Esophagus squamous epithelium (tissue), 5 donors: ENCODE results near the gene PRSS3. TPM values are rescaled to one million over a fixed set of nuclear protein-coding genes. Genes with fewer than 3 reads are reported as not detected.

Experiments used
- DNase-seq: peaks from one replicate; lab custom pipeline; 2025; lab: John Stamatoyannopoulos, UW
- H3K27ac ChIP-seq, 4 donors: fragments of 200-600 bp; sonication (generic); one replicate each; pipeline ENCODE4 v1.5.1; 2016 to 2019; ENCODE audit warnings: mild to moderate bottlenecking in 1 of 4
- H3K27me3 ChIP-seq, 4 donors: fragments of 200-600 bp; sonication (generic); 1 replicate in 3 of 4; 2 replicates in 1 of 4; pipeline versions ENCODE4 v1.5.1 to v1.6.0; 2017 to 2021; ENCODE audit warnings: antibody characterized with exemption in 1 of 4
- H3K36me3 ChIP-seq, 3 donors: fragments of 200-600 bp; sonication (generic); one replicate each; pipeline ENCODE4 v1.5.1; 2016 to 2019
- H3K4me1 ChIP-seq, 3 donors: fragments of 200-600 bp; sonication (generic); one replicate each; pipeline ENCODE4 v1.5.1; 2017 to 2019
- H3K4me3 ChIP-seq, 4 donors: fragments of 200-600 bp; sonication (generic); 1 replicate in 3 of 4; 2 replicates in 1 of 4; pipeline ENCODE4 v1.5.1; 2016 to 2019; ENCODE audit warnings: mild to moderate bottlenecking in 2 of 4, moderate library complexity in 1 of 4
- H3K9me3 ChIP-seq, 3 donors: fragments of 200-600 bp; sonication (generic); one replicate each; pipeline ENCODE4 v1.5.1; 2016 to 2019
- CTCF ChIP-seq, 6 experiments: fragments of 450-650 bp in 4 of 6; fragments of 200-600 bp in 2 of 6; sonication (generic) in 2 of 6; IDR thresholded peaks; one replicate each; pipeline ENCODE4 v1.5.1; 2016 to 2019; ENCODE audit warnings: antibody characterized with exemption in 6 of 6, mild to moderate bottlenecking in 4 of 6, moderate library complexity in 4 of 6
- POLR2A ChIP-seq, 4 donors: fragments of 450-650 bp; IDR thresholded peaks; one replicate each; pipeline ENCODE4 v1.6.1; 2017; ENCODE audit warnings: antibody characterized with exemption in 4 of 4, mild to moderate bottlenecking in 4 of 4, moderate library complexity in 3 of 4
- WGBS, 2 donors: methylation state at CpG; one replicate each; pipeline ENCODE4 v1.1.5; 2018; 5-methylcytosine and 5-hydroxymethylcytosine counted together
- intact Hi-C: fragments of 100-400 bp; cut with DNase I; formaldehyde crosslinking; loops from one replicate; pipeline ENCODE4 v1.15.0; 2022
- total RNA-seq, 4 donors: library from RNA; depleted of rRNA; stranded (reverse); fragments of >200 nt; gene quantifications; one replicate each; pipeline ENCODE4 v1.1.0, GENCODE V29; 2016
- donor health status: DM: yes; HTN: yes; CAD: no.

The PRSS3 gene
- total RNA-seq, 4 donors from 2014 or later: 39.5 to 204 (median 56.5) TPM

GRCh38 chr9:33809506-33809905 is 14.1 kb downstream of the PRSS3 start:
- no peak overlapping the region for H3K4me3 ChIP-seq
- no peaks in the 10 kb centered on the region for H3K27me3 ChIP-seq
- H3K27ac ChIP-seq: no peak overlapping the region
- no peaks in the 10 kb centered on the region for H3K9me3 ChIP-seq
- intact Hi-C loops: no loop called here
- no peaks in the 10 kb centered on the region for H3K36me3 ChIP-seq
- H3K4me1 ChIP-seq: peaks cover 4 to 22% (median 13%) of the 10 kb centered on the region in 3 donors
- no peak for TF ChIP-seq CTCF (IDR thresholded peaks at IDR 0.05)
- WGBS, 2 donors: 90 to 95% methylated on average over 1 of the region's 1 CpG
- DNase-seq: no peak

DNA sequence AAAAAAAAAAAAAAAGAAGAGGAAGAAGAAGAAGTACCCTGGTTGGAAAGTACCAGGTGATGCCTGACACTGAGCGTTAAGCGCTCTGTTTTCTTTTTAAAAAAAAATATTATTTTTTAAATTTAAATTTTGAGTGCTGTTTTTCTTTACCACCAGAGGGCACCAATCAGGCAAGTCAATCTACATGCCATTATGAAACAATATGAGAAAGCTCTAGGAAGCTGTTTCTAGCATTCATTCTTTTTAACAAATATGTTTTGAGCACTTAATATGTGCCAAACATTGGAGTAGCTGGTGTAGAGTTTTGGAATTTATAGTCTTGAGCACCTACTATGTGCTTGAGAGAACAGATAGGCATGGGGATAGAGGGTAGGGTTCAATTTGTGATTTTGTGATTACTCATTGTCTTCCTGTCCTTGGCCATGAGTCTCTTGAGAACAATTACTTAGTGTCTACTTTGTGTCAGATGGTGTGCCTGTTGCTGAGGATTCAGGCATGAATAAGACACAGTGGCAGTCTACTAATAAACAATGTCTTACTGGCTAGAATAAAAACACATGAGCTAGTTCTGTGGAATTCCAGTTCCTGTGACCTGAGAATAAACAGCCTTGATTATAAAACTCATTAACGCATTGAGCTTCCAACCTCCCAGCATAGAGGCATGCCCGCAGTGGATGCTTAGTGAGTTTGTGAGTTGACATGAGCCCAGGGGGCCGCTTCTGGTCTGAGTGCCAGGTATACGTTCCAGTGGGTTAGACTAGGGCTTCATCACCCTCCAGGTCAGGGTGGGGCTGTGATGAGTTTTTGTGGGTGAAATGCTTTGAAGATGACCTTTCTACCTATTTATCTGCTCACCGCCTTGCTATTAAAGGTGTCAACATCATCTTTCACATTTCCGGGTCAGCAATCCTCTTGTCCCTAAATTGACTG is 18.6 kb downstream of the PRSS3 start:
- Histone ChIP-seq H3K9me3 (no peaks in the 10 kb centered on the region), H3K27me3 (no peaks in the 10 kb centered on the region), H3K27ac (peak overlapping the region; percentile 40 to 100 (median 98)), H3K4me1 (peaks cover 19 to 43% (median 31%) of the 10 kb centered on the region in 3 donors), H3K4me3 (no peak overlapping the region), H3K36me3 (no peaks in the 10 kb centered on the region)
- intact Hi-C loops: no loop called here
- DNase-seq: no peak
- 49 to 53% methylated on average over 4 to 8 of the region's 8 CpGs for WGBS, 2 donors
- TF ChIP-seq POLR2A (IDR thresholded peaks at IDR 0.05) (no peak), CTCF (IDR thresholded peaks at IDR 0.05) (peak; percentile 30 to 82 (median 71))

DNA sequence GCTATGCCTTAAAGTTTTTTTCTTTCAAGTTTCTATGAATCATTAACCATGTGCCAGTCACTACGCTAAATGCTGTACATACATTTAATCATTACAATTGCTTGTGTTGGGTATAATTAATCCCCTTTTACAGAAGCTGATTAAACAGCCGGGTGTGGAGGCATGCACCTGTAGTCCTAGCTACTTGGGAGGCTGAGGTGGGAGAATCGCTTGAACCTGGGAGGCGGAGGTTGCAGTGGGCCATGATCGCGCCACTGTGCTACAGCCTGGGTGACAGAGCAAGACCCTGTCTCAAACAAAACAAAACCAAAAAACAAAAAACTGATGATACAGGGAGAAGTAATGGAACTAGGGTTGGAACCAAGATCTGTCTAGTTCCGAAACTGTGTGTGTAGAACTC is 20.4 kb downstream of the PRSS3 start:
- TF ChIP-seq CTCF (IDR thresholded peaks at IDR 0.05) (no peak), POLR2A (IDR thresholded peaks at IDR 0.05) (no peak)
- Histone ChIP-seq H3K4me1 (peaks cover 26 to 61% (median 41%) of the 10 kb centered on the region in 3 donors), H3K27ac (peak overlapping the region; percentile 96 to 100 (median 98)), H3K4me3 (peak overlapping the region in 2 of 4 donors; percentile 94 to 95), H3K9me3 (no peaks in the 10 kb centered on the region), H3K36me3 (no peaks in the 10 kb centered on the region), H3K27me3 (no peaks in the 10 kb centered on the region)
- no peak for DNase-seq
- intact Hi-C loops: no loop called here
- WGBS, 2 donors: 86 to 95% methylated on average over 6 to 7 of the region's 7 CpGs

DNA sequence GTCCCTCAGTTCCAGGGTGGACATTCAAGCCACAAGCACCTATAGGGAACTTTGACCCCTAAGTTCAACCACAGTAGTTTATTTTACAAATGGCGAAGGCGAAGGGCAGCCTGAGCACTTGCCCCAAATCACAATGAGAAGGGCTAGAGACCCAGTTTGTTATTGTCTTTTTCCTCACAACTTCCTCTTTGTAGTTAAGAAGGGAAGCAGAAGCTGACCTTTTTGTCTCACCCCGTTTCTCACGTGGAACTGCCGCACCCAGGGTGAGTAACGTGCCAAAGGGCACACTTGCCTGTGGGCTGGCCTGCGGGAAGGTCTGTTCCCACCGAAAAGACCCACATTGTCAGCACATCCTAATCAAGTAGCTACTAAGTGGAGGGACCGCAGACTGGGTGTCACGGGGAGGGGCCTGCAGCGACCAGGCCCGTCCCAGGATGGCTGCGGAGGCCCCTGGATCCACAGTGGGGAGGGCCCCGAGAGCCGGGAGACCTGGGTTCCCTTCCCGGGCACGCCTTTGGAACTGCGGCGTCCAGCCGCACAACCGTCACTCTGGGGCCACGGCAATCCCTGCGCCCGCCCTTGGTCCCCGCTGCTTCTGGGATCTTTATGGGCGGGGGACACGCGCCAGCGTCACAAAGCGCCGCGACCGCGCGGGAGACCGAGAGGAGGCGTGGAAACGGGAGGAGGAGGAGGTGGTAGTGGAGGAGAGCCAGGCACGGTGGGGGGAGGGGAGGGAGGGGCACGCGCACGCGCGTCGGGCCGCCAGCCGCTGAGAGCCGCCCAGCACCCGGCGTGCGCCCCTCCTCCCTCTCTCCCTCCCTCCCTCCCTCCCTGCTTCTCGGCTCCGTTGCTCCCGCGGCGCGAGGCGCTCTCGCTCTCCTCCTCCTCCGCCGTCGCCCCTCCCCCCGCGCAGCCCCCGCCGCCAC is 21.2 kb downstream of the PRSS3 start, which contains the start of gene UBE2R2:
Gene UBE2R2, plus strand, starts transcription at position 834 of the 926 bp plus-strand sequence. CDS start 598 bp downstream, outside the sequence.
- DNase-seq: peak; percentile 58
- intact Hi-C loops: no loop called here
- Histone ChIP-seq H3K4me1 (peaks cover 26 to 69% (median 44%) of the 10 kb centered on the region in 3 donors), H3K36me3 (no peaks in the 10 kb centered on the region), H3K4me3 (peak within 1 kb of the TSS; percentile 70 to 98 (median 94)), H3K9me3 (no peaks in the 10 kb centered on the region), H3K27me3 (no peaks in the 10 kb centered on the region), H3K27ac (peak within 1 kb of the TSS; percentile 96 to 100 (median 98))
- WGBS, 2 donors: 11 to 24% methylated on average over 4 to 19 of the region's 66 CpGs
- TF ChIP-seq CTCF (IDR thresholded peaks at IDR 0.05) (peak in 1 of 6 experiments; percentile 10), POLR2A (IDR thresholded peaks at IDR 0.05) (peak in 2 of 4 donors; percentile 48 to 71)
